ENCODE measurements around the gene SEC14L2.

DNA sequence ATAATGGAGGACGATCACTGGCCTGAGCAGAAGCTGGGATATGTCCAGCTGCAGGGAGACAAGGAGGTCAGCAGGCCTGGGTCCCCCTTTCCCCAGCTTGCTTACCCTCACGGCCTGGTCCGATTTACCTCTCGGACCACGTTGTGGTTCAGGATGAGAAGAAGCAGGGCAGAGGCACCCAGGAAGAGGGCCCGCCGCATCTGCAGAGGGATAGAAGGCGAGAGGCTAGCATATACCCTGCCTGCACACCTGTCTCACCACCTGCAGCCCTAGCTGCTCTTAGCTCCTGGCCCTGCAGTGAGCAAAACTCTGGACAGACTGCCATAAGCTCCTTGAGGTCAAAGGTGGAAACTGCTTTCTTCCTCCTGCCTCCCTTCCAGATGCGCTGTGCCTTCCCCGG, 10.9 kb upstream of the SEC14L2 start:
- TF ChIP-seq, protein P1, sequence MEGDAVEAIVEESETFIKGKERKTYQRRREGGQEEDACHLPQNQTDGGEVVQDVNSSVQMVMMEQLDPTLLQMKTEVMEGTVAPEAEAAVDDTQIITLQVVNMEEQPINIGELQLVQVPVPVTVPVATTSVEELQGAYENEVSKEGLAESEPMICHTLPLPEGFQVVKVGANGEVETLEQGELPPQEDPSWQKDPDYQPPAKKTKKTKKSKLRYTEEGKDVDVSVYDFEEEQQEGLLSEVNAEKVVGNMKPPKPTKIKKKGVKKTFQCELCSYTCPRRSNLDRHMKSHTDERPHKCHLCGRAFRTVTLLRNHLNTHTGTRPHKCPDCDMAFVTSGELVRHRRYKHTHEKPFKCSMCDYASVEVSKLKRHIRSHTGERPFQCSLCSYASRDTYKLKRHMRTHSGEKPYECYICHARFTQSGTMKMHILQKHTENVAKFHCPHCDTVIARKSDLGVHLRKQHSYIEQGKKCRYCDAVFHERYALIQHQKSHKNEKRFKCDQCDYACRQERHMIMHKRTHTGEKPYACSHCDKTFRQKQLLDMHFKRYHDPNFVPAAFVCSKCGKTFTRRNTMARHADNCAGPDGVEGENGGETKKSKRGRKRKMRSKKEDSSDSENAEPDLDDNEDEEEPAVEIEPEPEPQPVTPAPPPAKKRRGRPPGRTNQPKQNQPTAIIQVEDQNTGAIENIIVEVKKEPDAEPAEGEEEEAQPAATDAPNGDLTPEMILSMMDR (IDR thresholded peaks at IDR 0.05; ENCODE audit: low read depth, low read length): no peak
- no peak for TF ChIP-seq EZH2phosphoT487 (IDR thresholded peaks at IDR 0.05; ENCODE audit: low read depth)

Data from OCI-LY3 (cell line).